ENCODE results near the gene NUP205.

- TF ChIP-seq POLR2A (IDR thresholded peaks at IDR 0.05; ENCODE audit: low read depth, low read length) (no peak), TAF1 (IDR thresholded peaks at IDR 0.05; ENCODE audit: low read depth, low read length) (no peak), POLR2AphosphoS5 (IDR thresholded peaks at IDR 0.05; ENCODE audit: low read depth, low read length) (no peak)
Observed at GRCh38 chr7:135537905-135538304, 19.8 kb upstream of the NUP205 start.

All from GM12891 (cell line).